Vagina (tissue), 2 donors: ENCODE results near the gene TTC5.

ENCODE experiments used
- CTCF ChIP-seq, 3 experiments: fragments of 450-650 bp in 2 of 3; fragments of 200-600 bp in 1 of 3; sonication (generic) in 1 of 3; IDR thresholded peaks; one replicate each; pipeline ENCODE4 v1.5.1; 2017 to 2019; ENCODE audit warnings: antibody characterized with exemption in 3 of 3, mild to moderate bottlenecking in 2 of 3, moderate library complexity in 2 of 3
- POLR2A ChIP-seq, 2 donors: fragments of 450-650 bp; IDR thresholded peaks; one replicate each; pipeline ENCODE4 v1.6.1; 2017; ENCODE audit warnings: antibody characterized with exemption in 2 of 2, mild to moderate bottlenecking in 2 of 2, moderate library complexity in 2 of 2
- POLR2AphosphoS5 ChIP-seq, 2 donors: sonication (generic); formaldehyde crosslinking; IDR thresholded peaks; one replicate each; pipeline ENCODE4 v1.9.0; 2017; ENCODE audit warnings: antibody characterized with exemption in 2 of 2, mild to moderate bottlenecking in 2 of 2, low read depth in 1 of 2; ENCODE audit not compliant: insufficient read depth in 1 of 2

- TF ChIP-seq CTCF (IDR thresholded peaks at IDR 0.05) (no peak), POLR2AphosphoS5 (IDR thresholded peaks at IDR 0.05; ENCODE audit: insufficient read depth in 1 of 2, low read depth in 1 of 2) (no peak), POLR2A (IDR thresholded peaks at IDR 0.05) (no peak)
Observed at GRCh38 chr14:20341646-20342045, 35.9 kb upstream of the TTC5 start.
